Hematopoietic multipotent progenitor cell treated with erythropoietin and hydrocortisone succinate and interleukin-3 and kit ligand, for 17 days (in vitro differentiated cells): ENCODE results near the gene PCA3.

Experiments used
- DNase-seq: peaks from one replicate; pipeline ENCODE4 v3.0.0-alpha.2; 2015; ENCODE audit warnings: low spot score

The PCA3 gene

GRCh38 chr9:76827296-76828080, 63.2 kb downstream of the PCA3 start:
- DNase-seq: no peak

GRCh38 chr9:76828447-76828846, 64.2 kb downstream of the PCA3 start:
- DNase-seq: no peak

- DNase-seq: no peak
Measured at GRCh38 chr9:76835571-76836283, 71.5 kb downstream of the PCA3 start.
